Mammary epithelial cell (primary cell): ENCODE measurements around the gene CRKL.

Source experiments
- EZH2 ChIP-seq: IDR thresholded peaks from 2 replicates; pipeline ENCODE4 v1.6.1; 2012; ENCODE audit warnings: low read length, inconsistent platforms, borderline replicate concordance
- TF ChIP-seq, protein P1 (sequence below), 2 donors: IDR thresholded peaks in 1 of 2; conservative IDR thresholded peaks in 1 of 2; 2 replicates each; pipeline ENCODE4 v1.5.1; 2011 to 2012; ENCODE audit warnings: inconsistent platforms in 2 of 2, low read length in 2 of 2, mild to moderate bottlenecking in 2 of 2, control low read depth in 1 of 2, low read depth in 1 of 2; ENCODE audit not compliant: insufficient read depth in 1 of 2; ENCODE audit errors: extremely low read depth in 1 of 2

DNA sequence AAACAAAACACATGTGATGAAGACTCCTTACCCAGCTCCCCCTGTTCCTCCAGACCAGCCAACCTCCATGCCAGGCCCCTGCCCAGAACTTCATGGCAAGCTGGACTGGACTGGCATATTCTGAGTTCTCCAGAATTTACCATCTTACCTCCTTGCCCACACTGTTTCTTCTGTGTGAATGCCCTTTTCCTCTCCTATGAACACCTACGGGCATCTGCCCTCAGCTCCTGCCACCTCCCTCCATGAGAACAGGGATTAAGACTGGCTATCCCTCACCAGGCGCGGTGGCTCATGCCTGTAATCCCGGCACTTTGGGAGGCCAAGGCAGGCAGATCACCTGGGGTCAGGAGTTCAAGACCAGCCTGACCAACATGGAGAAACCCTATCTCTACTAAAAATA lies 43.4 kb downstream of the CRKL start:
- TF ChIP-seq, protein P1, sequence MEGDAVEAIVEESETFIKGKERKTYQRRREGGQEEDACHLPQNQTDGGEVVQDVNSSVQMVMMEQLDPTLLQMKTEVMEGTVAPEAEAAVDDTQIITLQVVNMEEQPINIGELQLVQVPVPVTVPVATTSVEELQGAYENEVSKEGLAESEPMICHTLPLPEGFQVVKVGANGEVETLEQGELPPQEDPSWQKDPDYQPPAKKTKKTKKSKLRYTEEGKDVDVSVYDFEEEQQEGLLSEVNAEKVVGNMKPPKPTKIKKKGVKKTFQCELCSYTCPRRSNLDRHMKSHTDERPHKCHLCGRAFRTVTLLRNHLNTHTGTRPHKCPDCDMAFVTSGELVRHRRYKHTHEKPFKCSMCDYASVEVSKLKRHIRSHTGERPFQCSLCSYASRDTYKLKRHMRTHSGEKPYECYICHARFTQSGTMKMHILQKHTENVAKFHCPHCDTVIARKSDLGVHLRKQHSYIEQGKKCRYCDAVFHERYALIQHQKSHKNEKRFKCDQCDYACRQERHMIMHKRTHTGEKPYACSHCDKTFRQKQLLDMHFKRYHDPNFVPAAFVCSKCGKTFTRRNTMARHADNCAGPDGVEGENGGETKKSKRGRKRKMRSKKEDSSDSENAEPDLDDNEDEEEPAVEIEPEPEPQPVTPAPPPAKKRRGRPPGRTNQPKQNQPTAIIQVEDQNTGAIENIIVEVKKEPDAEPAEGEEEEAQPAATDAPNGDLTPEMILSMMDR (conservative IDR thresholded peaks at IDR 0.05 in 1 of 2, IDR thresholded peaks at IDR 0.05 in 1 of 2; ENCODE audit: extremely low read depth in 1 of 2, insufficient read depth in 1 of 2, low read depth in 1 of 2, low read length in 2 of 2), result no peak
- TF ChIP-seq EZH2, result no peak
